GM10248 (cell line): ENCODE results near the gene FKBP1C.
"Not testable (repeated sequence)": the region's sequence is repeated elsewhere in the genome, so short reads cannot be mapped to it uniquely, and the experiment has no call there.

ENCODE experiments used
- CTCF ChIA-PET: fragments of 300-600 bp; sonication (Branson Sonifier 250); formaldehyde crosslinking; extraction: SDS; loops from one replicate; lab custom pipeline; 2021; ENCODE audit warnings: antibody characterized with exemption; lab: Yijun Ruan, JAX
- POLR2A ChIA-PET: fragments of 350-650 bp; sonication (Branson Sonifier 250); formaldehyde crosslinking; extraction: SDS; loops from one replicate; lab custom pipeline; 2020; ENCODE audit warnings: antibody characterized with exemption; lab: Yijun Ruan, JAX
- DNase-seq: peaks from one replicate; pipeline ENCODE4 v3.0.0; 2012; ENCODE audit errors: extremely low spot score
- CTCF ChIP-seq: IDR thresholded peaks from 2 replicates; pipeline ENCODE4 v1.5.1; 2012; ENCODE audit warnings: mild to moderate bottlenecking, low read depth; ENCODE audit errors: extremely low read depth, missing control alignments, control extremely low read depth

FKBP1C gene

GRCh38 chr6:63211343-63211742, at the start of gene FKBP1C:
TSS of gene FKBP1C (plus strand) at chr6:63211469.
- CTCF ChIA-PET, POLR2A ChIA-PET, DNase-seq: not testable (repeated sequence)

GRCh38 chr6:63164047-63164803, 47.0 kb upstream of the FKBP1C start:
- not testable (repeated sequence) for DNase-seq

GRCh38 chr6:63174173-63174572, 37.1 kb upstream of the FKBP1C start:
- DNase-seq, result no peak
- no peak for TF ChIP-seq CTCF
- ChIA-PET POLR2A (no interaction called here), CTCF (no interaction called here)

More at GRCh38 chr6:63164047-63164803, 47.0 kb upstream of the FKBP1C start:
- POLR2A ChIA-PET, CTCF ChIA-PET: not testable (repeated sequence)

GRCh38 chr6:63176181-63176580, 35.1 kb upstream of the FKBP1C start:
- POLR2A ChIA-PET, result no interaction called here
- CTCF ChIA-PET, result interaction anchor here (1.6 kb wide), 1 partner anchor 10 kb away, joined by 3 read pairs; no protein-coding TSS in a partner anchor
- no peak for DNase-seq
- no peak for TF ChIP-seq CTCF

- no peak for DNase-seq
- no peak for TF ChIP-seq CTCF
- ChIA-PET CTCF (no interaction called here), POLR2A (no interaction called here)
Observed at GRCh38 chr6:63180367-63180766, 30.9 kb upstream of the FKBP1C start.

- DNase-seq, result no peak
- no peak for TF ChIP-seq CTCF
- ChIA-PET CTCF (no interaction called here), POLR2A (no interaction called here)
Observed at GRCh38 chr6:63186970-63187369, 24.3 kb upstream of the FKBP1C start.

- ChIA-PET POLR2A (no interaction called here), CTCF (no interaction called here)
- DNase-seq, result no peak
- TF ChIP-seq CTCF, result no peak
Observed at GRCh38 chr6:63188828-63189227, 22.4 kb upstream of the FKBP1C start.
